Lower leg skin (tissue), 3 donors: ENCODE data around the gene FIGN.

ENCODE experiments used
- POLR2A ChIP-seq, 2 donors: fragments of 450-650 bp; IDR thresholded peaks; one replicate each; pipeline ENCODE4 v1.6.1; 2016 to 2017; ENCODE audit warnings: antibody characterized with exemption in 2 of 2, mild to moderate bottlenecking in 1 of 2, moderate library complexity in 1 of 2
- TF ChIP-seq, protein P1 (sequence below), 3 donors: fragments of 450-650 bp; IDR thresholded peaks; one replicate each; pipeline ENCODE4 v1.5.1; 2016; ENCODE audit warnings: antibody characterized with exemption in 3 of 3, mild to moderate bottlenecking in 3 of 3, moderate library complexity in 2 of 3

DNA sequence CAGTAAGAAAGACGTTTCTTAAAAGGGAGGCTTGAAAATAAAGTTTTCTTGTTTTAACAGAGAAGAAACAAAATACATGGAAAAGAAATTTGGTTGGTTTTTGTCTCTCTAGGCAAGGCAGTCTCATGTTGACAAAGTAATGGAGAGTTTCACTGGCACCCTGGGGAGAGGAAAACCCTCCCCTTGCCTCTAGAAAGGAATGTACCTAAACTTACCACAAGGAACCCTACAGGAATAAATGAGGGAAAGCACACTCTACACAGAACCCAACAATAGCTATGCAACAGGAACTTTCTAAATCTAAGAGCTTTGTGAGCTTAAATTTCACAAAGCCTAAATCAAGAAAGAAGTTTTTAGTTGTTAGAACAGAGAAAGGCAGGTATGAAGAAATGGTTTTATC lies 37.0 kb downstream of the FIGN start:
- TF ChIP-seq POLR2A (IDR thresholded peaks at IDR 0.05): no peak
- TF ChIP-seq, protein P1, sequence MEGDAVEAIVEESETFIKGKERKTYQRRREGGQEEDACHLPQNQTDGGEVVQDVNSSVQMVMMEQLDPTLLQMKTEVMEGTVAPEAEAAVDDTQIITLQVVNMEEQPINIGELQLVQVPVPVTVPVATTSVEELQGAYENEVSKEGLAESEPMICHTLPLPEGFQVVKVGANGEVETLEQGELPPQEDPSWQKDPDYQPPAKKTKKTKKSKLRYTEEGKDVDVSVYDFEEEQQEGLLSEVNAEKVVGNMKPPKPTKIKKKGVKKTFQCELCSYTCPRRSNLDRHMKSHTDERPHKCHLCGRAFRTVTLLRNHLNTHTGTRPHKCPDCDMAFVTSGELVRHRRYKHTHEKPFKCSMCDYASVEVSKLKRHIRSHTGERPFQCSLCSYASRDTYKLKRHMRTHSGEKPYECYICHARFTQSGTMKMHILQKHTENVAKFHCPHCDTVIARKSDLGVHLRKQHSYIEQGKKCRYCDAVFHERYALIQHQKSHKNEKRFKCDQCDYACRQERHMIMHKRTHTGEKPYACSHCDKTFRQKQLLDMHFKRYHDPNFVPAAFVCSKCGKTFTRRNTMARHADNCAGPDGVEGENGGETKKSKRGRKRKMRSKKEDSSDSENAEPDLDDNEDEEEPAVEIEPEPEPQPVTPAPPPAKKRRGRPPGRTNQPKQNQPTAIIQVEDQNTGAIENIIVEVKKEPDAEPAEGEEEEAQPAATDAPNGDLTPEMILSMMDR (IDR thresholded peaks at IDR 0.05): no peak
